ENCODE measurements around the gene PRSS48.
A peak's percentile ranks its signal among the peaks of the same experiment; 100 is the strongest.
"Not testable (repeated sequence)": the region's sequence is repeated elsewhere in the genome, so short reads cannot be mapped to it uniquely, and the experiment has no call there.

The PRSS48 gene

GRCh38 chr4:151315212-151315886 lies 38.4 kb downstream of the PRSS48 start:
- no peak for DNase-seq (ENCODE audit: low read depth, low spot score)
- no peak overlapping the region for H3K4me3 ChIP-seq (ENCODE audit: low read length)
- H3K36me3 ChIP-seq (ENCODE audit: control insufficient read depth, insufficient read depth, low read length): no peaks in the 10 kb centered on the region
- H3K27me3 ChIP-seq (ENCODE audit: control insufficient read depth, insufficient read depth, low read length): no peaks in the 10 kb centered on the region; the same call in 1 of the 2 replicates
- no peaks in the 10 kb centered on the region for H3K4me1 ChIP-seq (ENCODE audit: control insufficient read depth, insufficient read depth, low read length)
- WGBS (ENCODE audit: insufficient coverage, insufficient read length): no CpG with 5 or more reads among the region's 2 CpGs
- no peaks in the 10 kb centered on the region for H3K9me3 ChIP-seq (ENCODE audit: control insufficient read depth, insufficient read depth, low read length)
- H3K27ac ChIP-seq (ENCODE audit: low read length): no peak overlapping the region

- H3K36me3 ChIP-seq (ENCODE audit: control insufficient read depth, insufficient read depth, low read length): no peaks in the 10 kb centered on the region
- H3K9me3 ChIP-seq (ENCODE audit: control insufficient read depth, insufficient read depth, low read length): no peaks in the 10 kb centered on the region
- no peak overlapping the region for H3K27ac ChIP-seq (ENCODE audit: low read length)
- H3K27me3 ChIP-seq (ENCODE audit: control insufficient read depth, insufficient read depth, low read length): no peaks in the 10 kb centered on the region; the same call in 1 of the 2 replicates
- no peak for DNase-seq (ENCODE audit: low read depth, low spot score)
- no CpG with 5 or more reads among the region's 2 CpGs for WGBS (ENCODE audit: insufficient coverage, insufficient read length)
- H3K4me1 ChIP-seq (ENCODE audit: control insufficient read depth, insufficient read depth, low read length): no peaks in the 10 kb centered on the region
- no peak overlapping the region for H3K4me3 ChIP-seq (ENCODE audit: low read length)
Observed at GRCh38 chr4:151316645-151317044, 39.7 kb downstream of the PRSS48 start.

- DNase-seq (ENCODE audit: low read depth, low spot score): no peak
- H3K9me3 ChIP-seq (ENCODE audit: control insufficient read depth, insufficient read depth, low read length): no peaks in the 10 kb centered on the region
- no peak overlapping the region for H3K4me3 ChIP-seq (ENCODE audit: low read length)
- H3K27me3 ChIP-seq (ENCODE audit: control insufficient read depth, insufficient read depth, low read length): no peaks in the 10 kb centered on the region
- H3K36me3 ChIP-seq (ENCODE audit: control insufficient read depth, insufficient read depth, low read length): no peaks in the 10 kb centered on the region
- no CpG with 5 or more reads among the region's 1 CpG for WGBS (ENCODE audit: insufficient coverage, insufficient read length)
- no peak overlapping the region for H3K27ac ChIP-seq (ENCODE audit: low read length)
- H3K4me1 ChIP-seq (ENCODE audit: control insufficient read depth, insufficient read depth, low read length): no peaks in the 10 kb centered on the region
Observed at GRCh38 chr4:151318307-151319006, 41.5 kb downstream of the PRSS48 start.

GRCh38 chr4:151319490-151319889 lies 42.5 kb downstream of the PRSS48 start:
- H3K4me1 ChIP-seq (ENCODE audit: control insufficient read depth, insufficient read depth, low read length): no peaks in the 10 kb centered on the region
- no CpG with 5 or more reads among the region's 1 CpG for WGBS (ENCODE audit: insufficient coverage, insufficient read length)
- no peaks in the 10 kb centered on the region for H3K9me3 ChIP-seq (ENCODE audit: control insufficient read depth, insufficient read depth, low read length)
- H3K4me3 ChIP-seq (ENCODE audit: low read length): no peak overlapping the region
- H3K27me3 ChIP-seq (ENCODE audit: control insufficient read depth, insufficient read depth, low read length): no peaks in the 10 kb centered on the region
- no peaks in the 10 kb centered on the region for H3K36me3 ChIP-seq (ENCODE audit: control insufficient read depth, insufficient read depth, low read length)
- DNase-seq (ENCODE audit: low read depth, low spot score): no peak
- H3K27ac ChIP-seq (ENCODE audit: low read length): no peak overlapping the region

- Histone ChIP-seq H3K36me3 (ENCODE audit: control insufficient read depth, insufficient read depth, low read length) (no peaks in the 10 kb centered on the region), H3K4me3 (ENCODE audit: low read length) (no peak overlapping the region), H3K4me1 (ENCODE audit: control insufficient read depth, insufficient read depth, low read length) (no peaks in the 10 kb centered on the region), H3K27ac (ENCODE audit: low read length) (no peak overlapping the region), H3K9me3 (ENCODE audit: control insufficient read depth, insufficient read depth, low read length) (no peaks in the 10 kb centered on the region), H3K27me3 (ENCODE audit: control insufficient read depth, insufficient read depth, low read length) (no peaks in the 10 kb centered on the region)
- no CpG with 5 or more reads among the region's 1 CpG for WGBS (ENCODE audit: insufficient coverage, insufficient read length)
- no peak for DNase-seq (ENCODE audit: low read depth, low spot score)
Observed at GRCh38 chr4:151321586-151321985, 44.6 kb downstream of the PRSS48 start.

GRCh38 chr4:151322161-151322560 lies 45.2 kb downstream of the PRSS48 start:
- H3K9me3 ChIP-seq (ENCODE audit: control insufficient read depth, insufficient read depth, low read length); H3K27ac ChIP-seq (ENCODE audit: low read length); H3K4me1 ChIP-seq (ENCODE audit: control insufficient read depth, insufficient read depth, low read length); H3K4me3 ChIP-seq (ENCODE audit: low read length); DNase-seq (ENCODE audit: low read depth, low spot score); H3K36me3 ChIP-seq (ENCODE audit: control insufficient read depth, insufficient read depth, low read length); H3K27me3 ChIP-seq (ENCODE audit: control insufficient read depth, insufficient read depth, low read length): not testable (repeated sequence)
- WGBS (ENCODE audit: insufficient coverage, insufficient read length): no CpG with 5 or more reads among the region's 4 CpGs

GRCh38 chr4:151322570-151322969 lies 45.6 kb downstream of the PRSS48 start:
- H3K36me3 ChIP-seq (ENCODE audit: control insufficient read depth, insufficient read depth, low read length): no peaks in the 10 kb centered on the region
- H3K27ac ChIP-seq (ENCODE audit: low read length): no peak overlapping the region
- DNase-seq (ENCODE audit: low read depth, low spot score): no peak
- no peak overlapping the region for H3K4me3 ChIP-seq (ENCODE audit: low read length)
- H3K9me3 ChIP-seq (ENCODE audit: control insufficient read depth, insufficient read depth, low read length): no peaks in the 10 kb centered on the region
- H3K27me3 ChIP-seq (ENCODE audit: control insufficient read depth, insufficient read depth, low read length): no peaks in the 10 kb centered on the region
- H3K4me1 ChIP-seq (ENCODE audit: control insufficient read depth, insufficient read depth, low read length): no peaks in the 10 kb centered on the region

- no peak for DNase-seq (ENCODE audit: low read depth, low spot score)
- WGBS (ENCODE audit: insufficient coverage, insufficient read length): no CpG with 5 or more reads among the region's 1 CpG
- no peak overlapping the region for H3K27ac ChIP-seq (ENCODE audit: low read length)
Observed at GRCh38 chr4:151323667-151324066, 46.7 kb downstream of the PRSS48 start.

GRCh38 chr4:151324124-151324751 lies 47.3 kb downstream of the PRSS48 start:
- no peaks in the 10 kb centered on the region for H3K27me3 ChIP-seq (ENCODE audit: control insufficient read depth, insufficient read depth, low read length)
- H3K27ac ChIP-seq (ENCODE audit: low read length): no peak overlapping the region
- WGBS (ENCODE audit: insufficient coverage, insufficient read length): no CpG with 5 or more reads among the region's 12 CpGs
- H3K4me1 ChIP-seq (ENCODE audit: control insufficient read depth, insufficient read depth, low read length): no peaks in the 10 kb centered on the region
- no peaks in the 10 kb centered on the region for H3K9me3 ChIP-seq (ENCODE audit: control insufficient read depth, insufficient read depth, low read length)
- no peaks in the 10 kb centered on the region for H3K36me3 ChIP-seq (ENCODE audit: control insufficient read depth, insufficient read depth, low read length)
- H3K4me3 ChIP-seq (ENCODE audit: low read length): peak overlapping the region; percentile 72; the same call in 1 of the 2 replicates
- DNase-seq (ENCODE audit: low read depth, low spot score): no peak

More at GRCh38 chr4:151323667-151324066, 46.7 kb downstream of the PRSS48 start:
- Histone ChIP-seq H3K36me3 (ENCODE audit: control insufficient read depth, insufficient read depth, low read length) (no peaks in the 10 kb centered on the region), H3K27me3 (ENCODE audit: control insufficient read depth, insufficient read depth, low read length) (no peaks in the 10 kb centered on the region), H3K9me3 (ENCODE audit: control insufficient read depth, insufficient read depth, low read length) (no peaks in the 10 kb centered on the region), H3K4me3 (ENCODE audit: low read length) (no peak overlapping the region; the same call in 1 of the 2 replicates), H3K4me1 (ENCODE audit: control insufficient read depth, insufficient read depth, low read length) (no peaks in the 10 kb centered on the region)

GRCh38 chr4:151324752-151325110 lies 47.8 kb downstream of the PRSS48 start:
- Histone ChIP-seq H3K36me3 (ENCODE audit: control insufficient read depth, insufficient read depth, low read length) (no peaks in the 10 kb centered on the region), H3K4me3 (ENCODE audit: low read length) (peak overlapping the region; percentile 72; the same call in 1 of the 2 replicates), H3K27ac (ENCODE audit: low read length) (no peak overlapping the region), H3K9me3 (ENCODE audit: control insufficient read depth, insufficient read depth, low read length) (no peaks in the 10 kb centered on the region), H3K27me3 (ENCODE audit: control insufficient read depth, insufficient read depth, low read length) (no peaks in the 10 kb centered on the region), H3K4me1 (ENCODE audit: control insufficient read depth, insufficient read depth, low read length) (no peaks in the 10 kb centered on the region)
- no CpG with 5 or more reads among the region's 21 CpGs for WGBS (ENCODE audit: insufficient coverage, insufficient read length)
- no peak for DNase-seq (ENCODE audit: low read depth, low spot score)
